Skeletal muscle satellite cell (primary cell): ENCODE results near the gene GDF7. TPM values are rescaled to one million over a fixed set of nuclear protein-coding genes. Genes with fewer than 3 reads are reported as not detected.

Experiments used
- H3K27me3 ChIP-seq: 2 replicates; pipeline ENCODE4 v1.7.0; 2013; ENCODE audit warnings: low read length; ENCODE audit not compliant: control insufficient read depth, insufficient read depth
- H3K36me3 ChIP-seq: 2 replicates; pipeline ENCODE4 v1.7.0; 2013; ENCODE audit warnings: mild to moderate bottlenecking, control low read depth, low read length; ENCODE audit not compliant: insufficient read depth
- H3K4me1 ChIP-seq: 2 replicates; pipeline ENCODE4 v1.7.0; 2013; ENCODE audit warnings: low read length; ENCODE audit not compliant: control insufficient read depth, insufficient read depth
- H3K4me2 ChIP-seq: 2 replicates; pipeline ENCODE4 v1.7.0; 2013; ENCODE audit warnings: mild to moderate bottlenecking, low read length
- H3K4me3 ChIP-seq: 2 replicates; pipeline ENCODE4 v1.7.0; 2013; ENCODE audit warnings: low read length
- H3K9ac ChIP-seq: 2 replicates; pipeline ENCODE4 v1.7.0; 2013; ENCODE audit warnings: mild to moderate bottlenecking, low read depth, low read length, moderate library complexity
- H3K9me3 ChIP-seq: replicated peaks from 2 replicates; pipeline ENCODE4 v1.7.0; 2013; ENCODE audit warnings: mild to moderate bottlenecking, control low read depth, low read length
- total RNA-seq: library from RNA; depleted of rRNA; stranded (reverse); fragments of >200 nt; gene quantifications from 2 replicates; pipeline ENCODE4 v1.2.3, GENCODE V29; 2012; rRNA removed

Gene GDF7
- under 0.01 TPM in 1 of 2 replicates, not detected in the other for total RNA-seq

- Histone ChIP-seq H3K36me3 (no peaks in the 10 kb centered on the region), H3K9me3 (no peaks in the 10 kb centered on the region), H3K4me3 (peak within 1 kb of the TSS; percentile 57), H3K27me3 (peaks cover 93% of the 10 kb centered on the region), H3K4me2 (peak within 1 kb of the TSS; percentile 79), H3K4me1 (peaks cover 7% of the 10 kb centered on the region), H3K9ac (no peak within 1 kb of the TSS)
Observed at GRCh38 chr2:20666304-20667150, at the start of gene GDF7. Gene GDF7 (plus strand): TSS chr2:20667144. CDS start chr2:20667240, 96 bp downstream.

GRCh38 chr2:20617892-20618467 lies 49.0 kb upstream of the GDF7 start:
- Histone ChIP-seq H3K4me1 (peaks cover 35% of the 10 kb centered on the region), H3K9me3 (no peaks in the 10 kb centered on the region), H3K4me2 (peak overlapping the region; percentile 37), H3K9ac (peak overlapping the region; percentile 84), H3K36me3 (peaks cover 12% of the 10 kb centered on the region), H3K4me3 (no peak overlapping the region), H3K27me3 (no peaks in the 10 kb centered on the region)

DNA sequence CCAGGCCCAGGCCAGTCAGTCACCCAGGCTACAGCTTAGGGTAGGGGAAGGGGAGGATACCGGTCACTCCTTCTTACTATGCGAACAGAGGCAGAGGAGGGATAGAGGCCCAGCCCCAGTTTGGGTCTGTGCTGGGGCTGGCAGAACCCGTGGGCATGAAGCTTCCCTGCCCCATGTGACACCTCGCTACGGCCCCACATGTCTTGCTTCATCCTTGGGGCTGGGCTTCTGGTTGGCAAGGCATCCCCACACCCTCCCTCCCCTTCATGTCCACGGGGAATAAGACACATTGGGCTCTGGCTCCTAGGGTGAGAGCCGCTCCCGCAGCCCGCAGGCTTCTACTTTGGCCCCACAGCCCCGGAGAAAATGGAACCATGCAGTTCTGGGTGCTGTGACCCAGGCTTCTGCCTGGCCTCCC lies 48.5 kb upstream of the GDF7 start:
- H3K36me3 ChIP-seq = peaks cover 12% of the 10 kb centered on the region
- no peak overlapping the region for H3K4me3 ChIP-seq
- peak overlapping the region; percentile 84 for H3K9ac ChIP-seq
- peak overlapping the region; percentile 37 for H3K4me2 ChIP-seq
- H3K27me3 ChIP-seq = no peaks in the 10 kb centered on the region
- no peaks in the 10 kb centered on the region for H3K9me3 ChIP-seq
- H3K4me1 ChIP-seq = peaks cover 36% of the 10 kb centered on the region

DNA sequence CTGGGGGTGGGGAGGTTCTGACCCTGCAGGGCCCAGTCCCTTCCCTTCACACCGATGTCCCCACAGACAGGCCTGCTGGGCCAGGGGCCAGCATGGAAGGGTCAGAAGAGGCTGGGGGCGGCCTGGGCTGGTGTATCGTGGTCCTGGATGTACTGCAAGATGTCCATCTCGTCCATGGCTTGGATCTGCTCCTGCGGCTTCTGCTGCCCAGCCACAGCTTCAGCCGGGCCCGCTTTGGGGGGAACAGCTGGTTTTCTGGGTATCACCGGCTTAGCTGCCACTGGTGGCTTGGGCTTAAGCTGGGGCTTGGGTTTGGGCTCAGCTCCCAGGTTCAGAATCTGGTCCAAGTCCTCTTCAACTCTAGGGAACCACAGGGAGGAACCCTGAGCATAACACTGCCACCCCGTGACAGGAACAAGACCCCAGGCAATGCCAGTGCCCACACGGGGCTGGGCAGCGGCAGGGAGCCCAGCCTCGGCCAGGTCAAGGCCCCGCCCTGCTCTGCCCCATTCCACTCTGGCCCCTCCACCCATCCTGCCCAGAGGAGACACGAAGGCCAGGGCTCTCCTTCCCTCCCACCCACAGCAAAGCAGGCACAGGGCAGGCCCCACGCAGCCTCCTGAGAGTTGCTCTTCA lies 47.9 kb upstream of the GDF7 start:
- Histone ChIP-seq H3K9me3 (no peaks in the 10 kb centered on the region), H3K27me3 (no peaks in the 10 kb centered on the region), H3K4me1 (peaks cover 36% of the 10 kb centered on the region), H3K4me2 (no peak overlapping the region), H3K36me3 (peaks cover 17% of the 10 kb centered on the region), H3K9ac (peak overlapping the region; percentile 84), H3K4me3 (no peak overlapping the region)

DNA sequence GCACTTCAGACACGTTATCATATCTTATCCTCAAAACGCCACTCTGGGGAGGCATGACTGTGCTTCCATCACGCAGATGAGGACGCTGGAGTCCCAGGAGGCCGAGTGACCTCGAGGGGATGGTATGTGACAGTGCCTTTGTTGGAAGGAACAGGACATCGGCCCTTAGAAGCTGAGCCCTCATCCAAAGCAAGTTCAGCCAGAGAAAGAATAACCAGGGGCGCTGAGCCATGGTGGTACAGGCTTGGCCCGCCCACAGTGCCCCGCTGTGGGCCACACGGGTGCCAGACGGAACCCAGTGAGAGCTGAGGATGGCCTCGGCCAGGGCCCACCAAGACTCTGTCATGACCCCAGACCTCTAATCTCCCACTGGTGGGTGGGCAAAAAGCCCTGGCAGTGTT lies 47.3 kb upstream of the GDF7 start:
- Histone ChIP-seq H3K27me3 (no peaks in the 10 kb centered on the region), H3K36me3 (peaks cover 21% of the 10 kb centered on the region), H3K4me2 (no peak overlapping the region), H3K4me1 (peaks cover 32% of the 10 kb centered on the region), H3K4me3 (no peak overlapping the region), H3K9ac (no peak overlapping the region), H3K9me3 (no peaks in the 10 kb centered on the region)

DNA sequence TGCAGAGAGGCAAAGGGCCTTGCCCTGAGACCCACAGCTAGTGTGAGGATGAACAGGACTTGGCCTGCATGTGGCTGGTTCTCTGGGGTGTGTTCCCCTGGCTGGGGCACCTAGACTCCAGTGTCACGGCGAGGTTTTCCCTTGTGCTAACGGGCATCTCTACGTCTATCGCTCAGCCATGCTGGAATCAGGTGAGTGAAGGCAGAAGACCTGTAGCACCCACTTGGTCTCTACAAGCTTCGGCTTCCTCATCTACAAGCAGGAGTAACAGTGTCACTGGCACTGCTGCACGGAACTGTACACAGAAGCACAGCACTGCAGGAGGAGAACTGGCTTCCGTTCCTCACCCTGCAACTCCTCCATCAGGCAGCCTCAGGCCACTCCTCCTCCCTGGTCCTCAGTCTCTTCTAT lies 46.7 kb upstream of the GDF7 start:
- Histone ChIP-seq H3K27me3 (no peaks in the 10 kb centered on the region), H3K4me3 (no peak overlapping the region), H3K9ac (no peak overlapping the region), H3K36me3 (peaks cover 22% of the 10 kb centered on the region), H3K4me1 (peaks cover 28% of the 10 kb centered on the region), H3K4me2 (no peak overlapping the region), H3K9me3 (no peaks in the 10 kb centered on the region)

GRCh38 chr2:20620696-20621365 lies 46.1 kb upstream of the GDF7 start:
- no peaks in the 10 kb centered on the region for H3K27me3 ChIP-seq
- H3K4me3 ChIP-seq = no peak overlapping the region
- no peak overlapping the region for H3K9ac ChIP-seq
- no peaks in the 10 kb centered on the region for H3K9me3 ChIP-seq
- no peak overlapping the region for H3K4me2 ChIP-seq
- peaks cover 28% of the 10 kb centered on the region for H3K4me1 ChIP-seq
- peaks cover 22% of the 10 kb centered on the region for H3K36me3 ChIP-seq

GRCh38 chr2:20621366-20622295 lies 45.3 kb upstream of the GDF7 start:
- no peaks in the 10 kb centered on the region for H3K27me3 ChIP-seq
- peaks cover 22% of the 10 kb centered on the region for H3K36me3 ChIP-seq
- no peaks in the 10 kb centered on the region for H3K9me3 ChIP-seq
- peaks cover 28% of the 10 kb centered on the region for H3K4me1 ChIP-seq
- H3K4me2 ChIP-seq = no peak overlapping the region
- H3K4me3 ChIP-seq = no peak overlapping the region
- no peak overlapping the region for H3K9ac ChIP-seq

DNA sequence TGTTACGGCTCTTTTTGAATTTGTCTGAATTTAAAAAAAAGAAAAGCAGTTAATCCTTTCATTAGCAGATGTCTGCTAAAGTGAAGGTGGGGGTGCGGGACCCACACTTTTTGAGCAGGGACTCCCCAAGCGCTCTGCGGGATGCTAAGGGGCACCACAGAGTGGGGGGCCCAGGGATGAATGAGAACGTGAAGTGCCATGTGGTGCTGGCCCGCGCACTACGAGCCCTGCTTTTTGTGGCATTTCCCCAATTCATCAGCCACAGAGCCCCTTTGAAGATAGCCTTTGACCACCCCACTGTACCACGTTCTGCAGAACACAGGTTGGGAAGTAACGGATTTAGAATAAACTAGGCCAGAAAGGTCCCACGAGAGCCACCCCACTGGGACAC lies 44.7 kb upstream of the GDF7 start:
- Histone ChIP-seq H3K27me3 (no peaks in the 10 kb centered on the region), H3K9ac (no peak overlapping the region), H3K4me3 (no peak overlapping the region), H3K4me1 (peaks cover 24% of the 10 kb centered on the region), H3K36me3 (peaks cover 22% of the 10 kb centered on the region), H3K4me2 (no peak overlapping the region), H3K9me3 (no peaks in the 10 kb centered on the region)

GRCh38 chr2:20622731-20623130 lies 44.2 kb upstream of the GDF7 start:
- no peaks in the 10 kb centered on the region for H3K27me3 ChIP-seq
- no peaks in the 10 kb centered on the region for H3K9me3 ChIP-seq
- peaks cover 22% of the 10 kb centered on the region for H3K36me3 ChIP-seq
- no peak overlapping the region for H3K4me3 ChIP-seq
- no peak overlapping the region for H3K4me2 ChIP-seq
- peaks cover 19% of the 10 kb centered on the region for H3K4me1 ChIP-seq
- H3K9ac ChIP-seq = no peak overlapping the region
